Osteocyte (in vitro differentiated cells): ENCODE data around the gene SUGP2. TPM values are rescaled to one million over a fixed set of nuclear protein-coding genes. Genes with fewer than 3 reads are reported as not detected.
"Not testable (repeated sequence)": the region's sequence is repeated elsewhere in the genome, so short reads cannot be mapped to it uniquely, and the experiment has no call there.

Experiments
- DNase-seq: peaks from one replicate; pipeline ENCODE4 v3.0.0; 2021; ENCODE audit warnings: mixed read lengths; ENCODE audit not compliant: unreplicated experiment; ENCODE audit errors: extremely low spot score
- H3K27ac Mint-ChIP-seq: one replicate; pipeline ENCODE4 v1.8.0; 2021; ENCODE audit warnings: mild to moderate bottlenecking, mixed read lengths; ENCODE audit not compliant: unreplicated experiment
- H3K27me3 Mint-ChIP-seq: one replicate; pipeline ENCODE4 v1.8.0; 2021; ENCODE audit warnings: mixed read lengths; ENCODE audit not compliant: unreplicated experiment
- H3K36me3 Mint-ChIP-seq: one replicate; pipeline ENCODE4 v1.8.0; 2021; ENCODE audit warnings: mixed read lengths; ENCODE audit not compliant: unreplicated experiment
- H3K4me1 Mint-ChIP-seq: one replicate; pipeline ENCODE4 v1.8.0; 2021; ENCODE audit warnings: mixed read lengths; ENCODE audit not compliant: unreplicated experiment
- H3K4me3 Mint-ChIP-seq: one replicate; pipeline ENCODE4 v1.8.0; 2021; ENCODE audit warnings: mild to moderate bottlenecking, moderate library complexity, mixed read lengths; ENCODE audit not compliant: unreplicated experiment
- H3K9me3 Mint-ChIP-seq: one replicate; pipeline ENCODE4 v1.8.0; 2021; ENCODE audit warnings: mixed read lengths; ENCODE audit not compliant: unreplicated experiment
- CTCF ChIP-seq: fragments of 200-600 bp; sonication (generic); IDR thresholded peaks from 2 replicates; pipeline ENCODE4 v1.5.0; 2021; ENCODE audit warnings: antibody characterized with exemption, mild to moderate bottlenecking, moderate library complexity
- total RNA-seq: library from RNA; stranded (reverse); gene quantifications from 2 replicates; pipeline ENCODE4 v1.2.1, GENCODE V29; 2021

The SUGP2 gene
- total RNA-seq, 1 donor from 2014 or later = 77.6 TPM

GRCh38 chr19:18954094-18954493 is 79.2 kb downstream of the SUGP2 start:
- Mint-ChIP-seq H3K9me3 (no peaks in the 10 kb centered on the region), H3K4me1 (peaks cover 12% of the 10 kb centered on the region), H3K4me3 (no peak overlapping the region), H3K27ac (no peak overlapping the region), H3K27me3 (peaks cover 1% of the 10 kb centered on the region), H3K36me3 (no peaks in the 10 kb centered on the region)
- no peak for TF ChIP-seq CTCF
- no peak for DNase-seq

GRCh38 chr19:18952364-18953003 is 80.8 kb downstream of the SUGP2 start:
- H3K27ac Mint-ChIP-seq, H3K36me3 Mint-ChIP-seq, H3K9me3 Mint-ChIP-seq, H3K27me3 Mint-ChIP-seq, H3K4me3 Mint-ChIP-seq, DNase-seq: not testable (repeated sequence)
- peaks cover 12% of the 10 kb centered on the region for H3K4me1 Mint-ChIP-seq

- no peaks in the 10 kb centered on the region for H3K27me3 Mint-ChIP-seq
- no peak for DNase-seq
- H3K36me3 Mint-ChIP-seq = no peaks in the 10 kb centered on the region
- H3K4me3 Mint-ChIP-seq = no peak overlapping the region
- H3K27ac Mint-ChIP-seq = peak overlapping the region; percentile 52
- no peaks in the 10 kb centered on the region for H3K9me3 Mint-ChIP-seq
- TF ChIP-seq CTCF = no peak
- peaks cover 12% of the 10 kb centered on the region for H3K4me1 Mint-ChIP-seq
Measured at GRCh38 chr19:18951721-18952281, 81.5 kb downstream of the SUGP2 start.

- Mint-ChIP-seq H3K27ac (no peak overlapping the region), H3K36me3 (peaks cover 4% of the 10 kb centered on the region), H3K27me3 (no peaks in the 10 kb centered on the region), H3K9me3 (no peaks in the 10 kb centered on the region), H3K4me3 (no peak overlapping the region), H3K4me1 (peaks cover 12% of the 10 kb centered on the region)
- DNase-seq = no peak
- no peak for TF ChIP-seq CTCF
Measured at GRCh38 chr19:18949858-18950257, 83.5 kb downstream of the SUGP2 start.

GRCh38 chr19:18948976-18949356 is 84.4 kb downstream of the SUGP2 start:
- Mint-ChIP-seq H3K4me1 (peaks cover 12% of the 10 kb centered on the region), H3K27ac (no peak overlapping the region), H3K36me3 (peaks cover 4% of the 10 kb centered on the region), H3K27me3 (no peaks in the 10 kb centered on the region), H3K4me3 (no peak overlapping the region), H3K9me3 (no peaks in the 10 kb centered on the region)
- TF ChIP-seq CTCF = no peak
- no peak for DNase-seq
